ENCODE data around the gene TERB1. TPM values are rescaled to one million over a fixed set of nuclear protein-coding genes. Genes with fewer than 3 reads are reported as not detected.
"Not testable (repeated sequence)": the region's sequence is repeated elsewhere in the genome, so short reads cannot be mapped to it uniquely, and the experiment has no call there.

TERB1 gene
- total RNA-seq, 4 donors from 2014 or later, result 0.27 to 2.1 TPM; not detected in 2

GRCh38 chr16:66809765-66810164 is 8.4 kb upstream of the TERB1 start:
- Histone ChIP-seq H3K36me3 (peaks cover 43 to 56% of the 10 kb centered on the region in 2 donors), H3K27ac (no peak overlapping the region), H3K27me3 (no peaks in the 10 kb centered on the region), H3K4me1 (no peaks in the 10 kb centered on the region), H3K4me3 (replicated peaks in 1 of 3) (no peak overlapping the region), H3K9me3 (no peaks in the 10 kb centered on the region)
- intact Hi-C loops (cut with DNase I), result no loop called here
- TF ChIP-seq CTCF (IDR thresholded peaks at IDR 0.05), result no peak
- TF ChIP-seq POLR2A (IDR thresholded peaks at IDR 0.05), result no peak
- WGBS, 2 donors, result 95 to 98% methylated on average over 4 of the region's 4 CpGs
- DNase-seq, result no peak

DNA sequence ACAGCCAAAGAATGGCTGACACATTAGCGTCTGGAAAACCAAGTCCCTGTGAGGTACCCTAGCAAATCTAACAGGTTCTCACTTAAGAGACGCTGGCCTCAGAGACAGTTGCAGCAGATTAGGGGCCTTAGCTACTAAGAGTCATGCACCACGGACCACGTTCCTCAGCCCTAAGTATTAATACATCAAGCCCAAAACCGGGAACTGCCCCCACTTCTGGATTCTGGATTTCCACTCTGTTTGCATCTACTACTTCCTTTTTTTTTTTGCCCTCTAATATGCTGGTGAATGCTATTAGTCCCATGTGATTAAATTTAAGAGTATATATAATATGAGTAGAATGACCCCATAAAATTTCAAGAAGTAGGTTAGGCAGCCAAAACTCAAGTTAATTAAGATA is 775 bp upstream of the TERB1 start:
- no peaks in the 10 kb centered on the region for H3K27me3 ChIP-seq
- DNase-seq, result no peak
- WGBS, 2 donors, result 88 to 92% methylated on average over 5 of the region's 5 CpGs
- peaks cover 17 to 24% of the 10 kb centered on the region in 2 donors for H3K36me3 ChIP-seq
- no peak overlapping the region for H3K27ac ChIP-seq
- no peaks in the 10 kb centered on the region for H3K4me1 ChIP-seq
- no peaks in the 10 kb centered on the region for H3K9me3 ChIP-seq
- intact Hi-C loops (cut with DNase I), result no loop called here
- TF ChIP-seq POLR2A (IDR thresholded peaks at IDR 0.05) (no peak), CTCF (IDR thresholded peaks at IDR 0.05) (no peak)
- no peak overlapping the region for H3K4me3 ChIP-seq (replicated peaks in 1 of 3)

- H3K36me3 ChIP-seq, result peaks cover 17 to 21% of the 10 kb centered on the region in 2 donors
- no peak overlapping the region for H3K27ac ChIP-seq
- 98% methylated on average over 8 to 9 of the region's 19 CpGs for WGBS, 2 donors
- H3K27me3 ChIP-seq, result no peaks in the 10 kb centered on the region
- H3K4me3 ChIP-seq (replicated peaks in 1 of 3), result no peak overlapping the region
- no peak for DNase-seq
- no peaks in the 10 kb centered on the region for H3K4me1 ChIP-seq
- no peaks in the 10 kb centered on the region for H3K9me3 ChIP-seq
- TF ChIP-seq CTCF (IDR thresholded peaks at IDR 0.05) (no peak), POLR2A (IDR thresholded peaks at IDR 0.05) (no peak)
- intact Hi-C loops (cut with DNase I), result no loop called here
These were observed 528 bp downstream of the TERB1 start for GRCh38 chr16:66800856-66801255.

DNA sequence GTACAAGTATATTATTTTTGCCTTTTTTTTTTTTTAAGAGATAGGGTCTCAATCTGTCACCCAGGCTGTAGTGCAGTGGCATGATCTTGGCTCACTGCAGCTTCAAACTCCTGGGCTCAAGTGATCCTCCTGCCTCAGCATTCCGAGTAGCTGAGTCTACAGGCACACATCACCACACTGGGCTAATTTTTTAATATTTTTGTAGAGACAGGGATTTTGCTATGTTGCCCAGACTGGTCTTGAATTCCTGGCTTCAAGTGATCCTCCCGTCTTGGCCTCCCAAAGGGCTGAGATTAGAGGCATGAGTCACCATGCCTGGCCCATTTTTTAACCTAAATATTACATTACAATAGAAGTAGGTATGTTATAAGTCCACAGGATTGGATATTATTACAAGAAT is 3.2 kb downstream of the TERB1 start:
- Histone ChIP-seq H3K4me3 (replicated peaks in 1 of 3) (no peak overlapping the region), H3K4me1 (no peaks in the 10 kb centered on the region), H3K9me3 (no peaks in the 10 kb centered on the region), H3K27me3 (no peaks in the 10 kb centered on the region), H3K27ac (no peak overlapping the region), H3K36me3 (no peaks in the 10 kb centered on the region)
- WGBS, 2 donors, result 83 to 94% methylated on average over 2 of the region's 2 CpGs
- DNase-seq, result no peak
- TF ChIP-seq POLR2A (IDR thresholded peaks at IDR 0.05) (no peak), CTCF (IDR thresholded peaks at IDR 0.05) (no peak)
- intact Hi-C loops (cut with DNase I), result no loop called here

DNA sequence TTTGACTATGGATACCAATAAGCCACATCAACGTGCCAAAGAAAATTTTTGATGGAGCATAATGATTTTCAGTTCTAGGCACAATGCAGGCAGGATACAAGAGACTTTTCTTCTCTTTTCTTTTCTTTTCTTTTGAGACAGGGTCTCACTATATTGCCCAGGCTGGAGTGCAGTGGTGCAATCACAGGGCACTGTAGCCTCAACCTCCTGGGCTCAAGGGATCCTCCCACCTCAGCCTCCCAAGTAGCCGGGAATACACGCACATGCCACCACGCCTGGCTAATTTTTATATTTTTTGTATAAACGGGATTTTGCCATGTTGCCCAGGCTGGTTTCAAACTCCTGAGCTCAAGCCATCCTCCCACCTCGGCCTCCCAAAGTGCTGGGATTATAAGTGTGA is 7.4 kb downstream of the TERB1 start:
- H3K36me3 ChIP-seq; H3K4me1 ChIP-seq; H3K4me3 ChIP-seq (replicated peaks in 1 of 3); DNase-seq; H3K9me3 ChIP-seq; H3K27me3 ChIP-seq; intact Hi-C loops (cut with DNase I); H3K27ac ChIP-seq: not testable (repeated sequence)
- 90 to 94% methylated on average over 6 of the region's 6 CpGs for WGBS, 2 donors

Measured in thyroid gland (tissue), 4 donors.